Glutamatergic neuron (in vitro differentiated cells): ENCODE results near the gene SUCLG2. TPM values are rescaled to one million over a fixed set of nuclear protein-coding genes. Genes with fewer than 3 reads are reported as not detected.

ENCODE experiments used
- DNase-seq: peaks from one replicate; pipeline ENCODE4 v3.0.0; 2022
- H3K27ac Mint-ChIP-seq: one replicate; pipeline ENCODE4 v1.8.0; 2020; ENCODE audit warnings: mild to moderate bottlenecking, mixed read lengths, inconsistent platforms; ENCODE audit not compliant: unreplicated experiment
- H3K27me3 Mint-ChIP-seq: one replicate; pipeline ENCODE4 v1.8.0; 2020; ENCODE audit warnings: mild to moderate bottlenecking, moderate library complexity, mixed read lengths, inconsistent platforms; ENCODE audit not compliant: unreplicated experiment
- H3K36me3 Mint-ChIP-seq: one replicate; pipeline ENCODE4 v1.8.0; 2020; ENCODE audit warnings: mild to moderate bottlenecking, mixed read lengths, inconsistent platforms; ENCODE audit not compliant: unreplicated experiment
- H3K4me1 Mint-ChIP-seq: one replicate; pipeline ENCODE4 v1.8.0; 2020; ENCODE audit warnings: mild to moderate bottlenecking, low read depth, mixed read lengths, inconsistent platforms; ENCODE audit not compliant: unreplicated experiment
- H3K4me3 Mint-ChIP-seq: one replicate; pipeline ENCODE4 v1.8.0; 2020; ENCODE audit warnings: mild to moderate bottlenecking, mixed read lengths, inconsistent platforms; ENCODE audit not compliant: unreplicated experiment
- H3K9me3 Mint-ChIP-seq: one replicate; pipeline ENCODE4 v1.8.0; 2020; ENCODE audit warnings: mild to moderate bottlenecking, moderate library complexity, mixed read lengths, inconsistent platforms; ENCODE audit not compliant: unreplicated experiment
- CTCF ChIP-seq: fragments of 200-600 bp; sonication (generic); IDR thresholded peaks from one replicate; pipeline ENCODE4 v1.5.0; 2021; ENCODE audit not compliant: partially characterized antibody, unreplicated experiment
- long read RNA-seq: library from polyadenylated mRNA; unstranded; transcript quantifications from one replicate; pipeline ENCODE4 v2.0.0, GENCODE V29; 2020; ENCODE audit not compliant: unreplicated experiment
- total RNA-seq: library from RNA; stranded (reverse); fragmentation: NEBNext Ultra II Directional; extraction: Animal tissue kit (Norgen Biotek cat#: 25700); gene quantifications from one replicate; pipeline ENCODE4 v1.2.1, GENCODE V29; 2021; ENCODE audit not compliant: unreplicated experiment

The SUCLG2 gene
- total RNA-seq = 4.3 TPM
- long read RNA-seq, partial matches to known transcripts = 1 of 3 reads
- long read RNA-seq, other reads (novel, unspliced or antisense) = 0 of 3 reads

- peak; percentile 88 for DNase-seq
- H3K4me1 Mint-ChIP-seq = no peaks in the 10 kb centered on the region
- no peak for TF ChIP-seq CTCF
- no peaks in the 10 kb centered on the region for H3K36me3 Mint-ChIP-seq
- H3K27ac Mint-ChIP-seq = peak within 1 kb of the TSS; percentile 45
- peaks cover 3% of the 10 kb centered on the region for H3K9me3 Mint-ChIP-seq
- no peaks in the 10 kb centered on the region for H3K27me3 Mint-ChIP-seq
- H3K4me3 Mint-ChIP-seq = peak within 1 kb of the TSS; percentile 75
Observed at GRCh38 chr3:67654099-67654843, at the start of gene SUCLG2. TSS of gene SUCLG2 (minus strand) at chr3:67654612. CDS start at chr3:67654586, 26 bp downstream.

DNA sequence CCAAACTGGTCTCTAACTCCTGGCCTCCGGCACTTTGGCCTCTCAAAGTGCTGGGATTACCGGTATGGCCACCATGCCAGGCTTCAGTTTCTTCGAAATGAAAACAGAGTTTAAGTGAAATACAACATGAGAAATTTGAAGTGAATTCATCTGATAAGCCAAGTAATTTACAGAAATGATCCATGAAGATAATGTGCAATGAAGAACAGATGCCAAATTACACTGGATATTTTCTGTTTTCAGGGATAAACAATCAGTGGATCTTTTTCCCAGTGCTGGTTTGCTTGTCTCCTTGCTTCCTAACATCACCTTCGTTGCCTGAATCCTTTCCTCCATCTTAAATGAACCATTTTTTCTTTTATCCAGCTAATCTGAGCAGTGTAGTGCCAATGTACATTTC, 46.2 kb upstream of the SUCLG2 start:
- Mint-ChIP-seq H3K27me3 (peaks cover 2% of the 10 kb centered on the region), H3K27ac (no peak overlapping the region)

GRCh38 chr3:67699882-67700281, 45.5 kb upstream of the SUCLG2 start:
- TF ChIP-seq CTCF = no peak
- H3K4me1 Mint-ChIP-seq = no peaks in the 10 kb centered on the region
- H3K4me3 Mint-ChIP-seq = no peak overlapping the region
- H3K27ac Mint-ChIP-seq = no peak overlapping the region
- no peaks in the 10 kb centered on the region for H3K9me3 Mint-ChIP-seq
- H3K27me3 Mint-ChIP-seq = peaks cover 2% of the 10 kb centered on the region
- no peaks in the 10 kb centered on the region for H3K36me3 Mint-ChIP-seq
- DNase-seq = no peak

More for the DNA sequence above, 46.2 kb upstream of the SUCLG2 start:
- Mint-ChIP-seq H3K9me3 (no peaks in the 10 kb centered on the region), H3K36me3 (no peaks in the 10 kb centered on the region), H3K4me1 (no peaks in the 10 kb centered on the region), H3K4me3 (no peak overlapping the region)
- TF ChIP-seq CTCF = no peak
- no peak for DNase-seq

DNA sequence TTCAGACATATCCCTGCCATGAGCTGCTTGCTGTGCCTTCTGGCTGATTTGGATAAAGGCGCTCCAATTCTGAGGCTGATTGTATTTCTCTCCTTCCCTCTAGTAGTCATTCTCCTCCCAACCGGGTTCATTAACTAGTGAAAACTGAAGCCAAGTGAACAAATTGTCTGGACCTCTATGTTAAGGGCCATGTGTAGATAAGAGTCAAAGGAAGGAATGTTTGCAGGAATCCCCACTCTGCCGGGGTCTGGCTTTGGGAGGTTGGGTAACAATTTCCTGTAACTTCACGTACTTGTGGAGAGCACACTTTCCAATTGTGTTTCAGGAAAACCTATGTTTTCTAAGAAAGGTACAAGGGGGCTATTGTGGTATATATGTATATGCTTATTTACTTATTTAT, 38.2 kb upstream of the SUCLG2 start:
- no peaks in the 10 kb centered on the region for H3K4me1 Mint-ChIP-seq
- no peak for TF ChIP-seq CTCF
- no peaks in the 10 kb centered on the region for H3K27me3 Mint-ChIP-seq
- H3K27ac Mint-ChIP-seq = no peak overlapping the region
- no peak overlapping the region for H3K4me3 Mint-ChIP-seq
- DNase-seq = no peak
- H3K9me3 Mint-ChIP-seq = peaks cover 2% of the 10 kb centered on the region
- H3K36me3 Mint-ChIP-seq = no peaks in the 10 kb centered on the region

DNA sequence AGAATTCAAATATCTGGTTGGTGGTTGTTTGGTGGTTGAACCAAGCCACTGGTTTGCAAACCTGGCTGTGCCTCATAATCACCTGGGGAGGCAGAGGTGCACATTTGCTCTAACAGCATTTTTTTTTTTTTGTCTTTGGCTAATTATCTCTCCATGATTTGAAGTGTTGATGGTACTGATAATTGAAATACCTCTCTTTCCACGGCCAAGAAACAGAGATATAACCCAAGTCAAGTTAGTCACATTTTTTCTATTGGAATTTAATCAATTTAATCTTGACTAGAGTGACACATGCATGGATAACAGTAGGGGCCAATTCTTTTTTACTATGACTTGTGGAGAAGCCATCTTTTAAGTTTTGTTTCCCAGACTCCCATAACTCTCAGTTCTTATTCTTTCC, 37.5 kb upstream of the SUCLG2 start:
- Mint-ChIP-seq H3K27ac (no peak overlapping the region), H3K36me3 (no peaks in the 10 kb centered on the region), H3K4me3 (no peak overlapping the region), H3K4me1 (no peaks in the 10 kb centered on the region), H3K9me3 (peaks cover 2% of the 10 kb centered on the region), H3K27me3 (no peaks in the 10 kb centered on the region)
- no peak for TF ChIP-seq CTCF
- no peak for DNase-seq
